T-helper 1 cell treated with Interleukin-12 subunit alpha and Interleukin-12 subunit beta and Interleukin-4 antibody, amounts not matched to agents 30 μg/mL and 1 μg/mL, for 36 hours (primary cell): ENCODE results near the gene UBTF.

Experiments used
- H3K27ac Mint-ChIP-seq: one replicate; pipeline ENCODE4 v1.8.0; 2021; ENCODE audit warnings: mild to moderate bottlenecking, mixed read lengths
- H3K27me3 Mint-ChIP-seq: one replicate; pipeline ENCODE4 v1.8.0; 2021; ENCODE audit warnings: low read depth, mixed read lengths
- H3K36me3 Mint-ChIP-seq: one replicate; pipeline ENCODE4 v1.8.0; 2021; ENCODE audit warnings: low read depth, mixed read lengths
- H3K4me1 Mint-ChIP-seq: one replicate; pipeline ENCODE4 v1.8.0; 2021; ENCODE audit warnings: low read depth, mixed read lengths
- H3K4me3 Mint-ChIP-seq: one replicate; pipeline ENCODE4 v1.8.0; 2021; ENCODE audit warnings: mild to moderate bottlenecking, moderate library complexity, mixed read lengths
- H3K9me3 Mint-ChIP-seq: one replicate; pipeline ENCODE4 v1.8.0; 2021; ENCODE audit warnings: mixed read lengths

UBTF gene, protein sequence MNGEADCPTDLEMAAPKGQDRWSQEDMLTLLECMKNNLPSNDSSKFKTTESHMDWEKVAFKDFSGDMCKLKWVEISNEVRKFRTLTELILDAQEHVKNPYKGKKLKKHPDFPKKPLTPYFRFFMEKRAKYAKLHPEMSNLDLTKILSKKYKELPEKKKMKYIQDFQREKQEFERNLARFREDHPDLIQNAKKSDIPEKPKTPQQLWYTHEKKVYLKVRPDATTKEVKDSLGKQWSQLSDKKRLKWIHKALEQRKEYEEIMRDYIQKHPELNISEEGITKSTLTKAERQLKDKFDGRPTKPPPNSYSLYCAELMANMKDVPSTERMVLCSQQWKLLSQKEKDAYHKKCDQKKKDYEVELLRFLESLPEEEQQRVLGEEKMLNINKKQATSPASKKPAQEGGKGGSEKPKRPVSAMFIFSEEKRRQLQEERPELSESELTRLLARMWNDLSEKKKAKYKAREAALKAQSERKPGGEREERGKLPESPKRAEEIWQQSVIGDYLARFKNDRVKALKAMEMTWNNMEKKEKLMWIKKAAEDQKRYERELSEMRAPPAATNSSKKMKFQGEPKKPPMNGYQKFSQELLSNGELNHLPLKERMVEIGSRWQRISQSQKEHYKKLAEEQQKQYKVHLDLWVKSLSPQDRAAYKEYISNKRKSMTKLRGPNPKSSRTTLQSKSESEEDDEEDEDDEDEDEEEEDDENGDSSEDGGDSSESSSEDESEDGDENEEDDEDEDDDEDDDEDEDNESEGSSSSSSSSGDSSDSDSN

DNA sequence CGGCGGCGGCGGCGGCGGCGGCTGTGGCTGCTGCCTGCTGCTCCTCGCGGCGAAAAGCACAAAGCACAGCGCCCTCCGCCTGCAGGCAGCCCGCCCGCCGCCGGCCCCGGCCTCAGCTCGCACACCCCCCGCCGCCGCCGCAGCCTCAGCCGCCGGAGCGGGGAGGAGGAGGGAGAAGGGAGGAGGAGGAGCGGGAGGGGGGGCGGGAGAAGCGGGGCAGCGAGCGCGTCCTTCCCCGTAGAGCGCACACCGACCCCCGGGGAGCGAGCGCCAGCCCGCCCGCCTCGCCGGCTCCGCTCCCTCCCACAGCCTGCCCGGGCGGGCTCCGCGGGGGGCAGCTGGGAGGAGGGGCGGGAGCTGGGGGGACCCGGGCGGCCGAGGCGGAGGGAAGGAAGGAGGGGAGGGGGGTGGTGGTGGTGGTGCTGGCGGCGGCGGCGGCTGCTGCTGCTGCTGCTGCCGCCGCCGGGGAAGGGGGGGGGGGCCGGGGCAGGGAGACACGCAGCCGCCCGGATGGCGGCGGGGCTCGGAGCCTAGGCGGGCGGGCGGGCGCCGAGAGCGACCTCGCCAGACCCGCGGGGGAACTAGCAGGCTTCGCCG lies at the start of gene UBTF:
Gene UBTF, minus strand, starts transcription at position 60 of the 597 bp plus-strand sequence. CDS start 1,446 bp downstream, outside the sequence.
- Mint-ChIP-seq H3K36me3 (peaks cover 31% of the 10 kb centered on the region), H3K27ac (peak within 1 kb of the TSS; percentile 91)

DNA sequence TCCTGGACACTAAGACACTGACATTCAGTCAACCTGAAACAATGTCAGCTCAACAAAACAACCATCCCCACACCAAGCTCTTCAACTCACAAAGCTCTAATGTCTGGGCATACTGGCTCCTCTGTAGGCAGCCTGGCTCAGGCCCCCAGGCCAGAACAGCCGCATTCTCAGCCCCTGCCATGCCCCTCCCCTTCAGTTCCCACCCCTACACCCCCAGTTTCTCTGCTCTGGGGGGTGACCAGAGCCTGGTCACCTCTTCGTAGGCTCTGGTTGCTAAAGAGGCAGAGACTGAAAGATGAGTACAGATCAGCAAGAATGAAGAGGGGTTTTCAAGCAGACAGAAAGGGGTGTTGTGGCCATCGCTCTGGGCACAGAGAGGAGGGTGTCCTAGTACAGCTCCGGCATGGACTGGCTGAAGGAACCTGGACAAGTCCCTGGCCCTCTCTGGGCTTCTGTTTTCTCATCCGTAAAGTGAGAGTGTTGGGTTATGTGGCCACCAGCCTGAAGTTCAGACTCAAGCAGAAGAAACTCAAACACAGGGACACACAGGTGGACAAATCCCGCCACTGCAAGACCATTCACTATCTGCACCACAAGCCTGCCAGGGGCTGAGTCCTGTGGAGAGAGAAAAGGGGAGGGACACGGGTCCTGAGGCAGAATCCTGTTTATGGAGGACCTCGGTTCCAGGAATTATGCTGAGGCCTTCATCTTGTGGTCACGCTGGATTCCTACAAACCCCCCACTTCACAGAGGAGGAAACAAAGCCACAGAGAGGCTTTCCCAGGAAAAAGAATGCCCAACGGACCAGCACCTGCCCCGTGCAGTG lies 49.4 kb upstream of the UBTF start:
- Mint-ChIP-seq H3K9me3 (no peaks in the 10 kb centered on the region), H3K27ac (no peak overlapping the region), H3K27me3 (peaks cover under 1% of the 10 kb centered on the region), H3K4me3 (no peak overlapping the region), H3K4me1 (no peaks in the 10 kb centered on the region), H3K36me3 (no peaks in the 10 kb centered on the region)

More for the DNA sequence above, at the start of gene UBTF:
- Mint-ChIP-seq H3K9me3 (no peaks in the 10 kb centered on the region), H3K4me3 (peak within 1 kb of the TSS; percentile 90), H3K27me3 (peaks cover 6% of the 10 kb centered on the region), H3K4me1 (peaks cover 34% of the 10 kb centered on the region)

DNA sequence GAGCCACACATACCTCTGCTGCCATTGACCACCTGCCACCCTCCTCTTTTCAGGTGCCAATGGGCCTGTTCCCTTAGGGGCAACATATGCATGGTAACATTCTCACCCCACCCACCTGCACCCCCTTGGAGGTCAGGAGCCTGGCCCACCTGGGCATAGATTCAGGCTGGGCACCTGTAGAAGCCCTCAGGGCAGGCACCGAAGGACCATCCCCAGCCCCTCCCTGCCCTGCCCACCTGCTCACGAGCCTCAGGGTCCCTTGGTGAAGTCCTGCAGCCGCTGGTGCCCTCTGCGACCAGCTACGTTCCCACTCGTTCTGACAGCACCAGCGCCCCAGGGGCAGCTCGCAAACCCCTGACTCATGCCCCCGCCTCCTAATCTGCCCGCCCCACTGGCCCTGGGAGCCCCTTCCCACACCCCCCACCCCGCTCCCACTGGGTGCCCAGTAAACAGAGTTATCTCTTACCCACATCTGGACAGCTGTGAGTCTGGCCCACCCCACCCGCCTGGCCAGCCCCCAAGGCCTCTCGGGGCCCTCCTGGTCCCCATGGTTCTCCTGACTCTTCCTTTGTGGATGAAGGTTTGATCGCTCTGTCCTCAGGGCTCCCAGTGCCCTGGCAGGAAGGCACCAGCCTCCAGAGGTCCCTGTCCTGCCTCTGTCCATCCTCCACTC lies 48.5 kb upstream of the UBTF start, which contains the start of gene SLC4A1:
Gene SLC4A1, minus strand, starts transcription at position 318 of the 673 bp plus-strand sequence. CDS start 5,269 bp downstream, outside the sequence.
- Mint-ChIP-seq H3K4me3 (no peak within 1 kb of the TSS), H3K36me3 (no peaks in the 10 kb centered on the region), H3K9me3 (no peaks in the 10 kb centered on the region), H3K4me1 (no peaks in the 10 kb centered on the region), H3K27me3 (no peaks in the 10 kb centered on the region), H3K27ac (no peak within 1 kb of the TSS)

DNA sequence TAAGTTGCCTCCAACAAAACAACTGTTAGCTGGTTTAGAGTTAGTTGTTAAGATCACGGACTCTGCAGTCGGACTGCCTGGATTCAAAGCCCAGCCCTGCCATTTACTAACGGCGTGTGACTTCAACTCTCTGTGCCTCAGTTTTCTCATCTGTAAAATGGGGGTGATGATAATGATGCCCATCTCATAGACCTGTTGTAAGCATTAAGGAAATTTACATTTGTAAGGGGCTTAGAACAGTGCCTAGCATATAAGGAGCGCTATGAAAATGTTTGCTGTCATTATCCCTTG lies 47.6 kb upstream of the UBTF start:
- no peak overlapping the region for H3K4me3 Mint-ChIP-seq

DNA sequence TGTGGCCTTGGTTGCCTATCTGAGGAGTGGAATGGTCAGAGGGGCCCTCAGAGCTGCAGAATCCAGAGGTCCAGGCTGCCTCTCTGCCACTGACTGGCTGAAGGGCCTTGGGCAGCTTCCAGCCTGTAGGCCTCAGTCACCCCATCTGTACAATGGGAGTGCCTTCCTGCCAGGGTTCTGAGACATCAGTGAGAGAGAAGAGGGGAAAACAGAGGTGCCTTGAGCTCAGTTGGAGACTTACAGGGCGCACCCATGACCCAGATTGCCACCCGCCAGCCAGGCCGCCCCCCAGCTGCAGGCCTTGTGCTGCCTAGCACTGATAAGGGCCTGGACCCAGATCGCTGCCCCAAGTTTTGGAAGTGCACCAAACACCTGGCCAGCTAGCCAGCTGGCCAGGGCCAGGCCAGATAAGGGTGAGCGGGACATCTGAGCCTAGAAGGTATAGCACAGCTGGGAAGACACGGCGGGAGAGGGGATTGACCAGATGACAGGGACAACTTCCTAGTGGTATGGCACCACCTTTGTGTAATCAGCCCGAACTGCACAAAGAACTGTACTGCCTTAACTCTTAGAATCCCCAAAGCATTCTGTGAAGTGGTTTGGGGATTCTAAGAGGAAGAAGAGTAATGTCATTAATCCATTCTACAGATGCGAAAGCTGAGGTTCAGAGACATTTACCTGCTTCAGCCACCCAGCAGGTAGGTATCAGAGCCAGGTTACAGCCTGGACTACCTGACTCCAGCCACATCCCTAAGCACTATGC lies 47.1 kb upstream of the UBTF start:
- no peaks in the 10 kb centered on the region for H3K9me3 Mint-ChIP-seq

More for the DNA sequence above, 47.6 kb upstream of the UBTF start:
- Mint-ChIP-seq H3K36me3 (no peaks in the 10 kb centered on the region), H3K27ac (no peak overlapping the region), H3K4me1 (no peaks in the 10 kb centered on the region), H3K9me3 (no peaks in the 10 kb centered on the region), H3K27me3 (no peaks in the 10 kb centered on the region)

DNA sequence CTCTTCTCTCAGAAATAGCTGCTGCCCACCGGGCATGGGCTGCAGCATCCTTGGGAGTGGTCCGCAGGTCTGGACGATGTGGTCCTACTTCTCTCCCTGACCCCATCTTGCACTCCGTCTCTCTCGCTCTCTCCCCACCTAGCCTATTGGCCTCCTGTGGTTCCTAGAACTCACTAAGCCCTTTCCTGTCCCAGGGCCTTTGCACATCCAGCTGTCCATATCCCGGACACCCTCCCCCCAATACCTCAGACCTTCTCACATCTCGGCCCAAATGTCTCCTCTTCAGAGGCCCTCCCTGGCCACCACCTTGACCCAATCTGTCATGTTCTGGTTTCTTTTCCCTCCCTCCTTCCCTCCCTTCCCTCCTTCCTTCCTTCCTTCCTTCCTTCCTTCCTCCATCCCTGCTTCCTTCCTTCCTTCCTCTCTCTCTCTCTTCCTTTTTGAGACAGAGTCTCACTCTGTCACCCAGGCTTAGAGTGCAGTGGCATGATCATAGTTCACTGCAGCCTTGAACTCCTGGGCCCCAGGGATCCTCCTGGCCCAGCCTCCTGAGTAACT lies 43.9 kb upstream of the UBTF start:
- no peak overlapping the region for H3K4me3 Mint-ChIP-seq
- H3K4me1 Mint-ChIP-seq: no peaks in the 10 kb centered on the region
- no peak overlapping the region for H3K27ac Mint-ChIP-seq
- H3K9me3 Mint-ChIP-seq: no peaks in the 10 kb centered on the region
- no peaks in the 10 kb centered on the region for H3K36me3 Mint-ChIP-seq
- no peaks in the 10 kb centered on the region for H3K27me3 Mint-ChIP-seq

More for the DNA sequence above, 47.1 kb upstream of the UBTF start:
- Mint-ChIP-seq H3K27ac (no peak overlapping the region), H3K27me3 (no peaks in the 10 kb centered on the region), H3K36me3 (no peaks in the 10 kb centered on the region), H3K4me1 (no peaks in the 10 kb centered on the region), H3K4me3 (no peak overlapping the region)

DNA sequence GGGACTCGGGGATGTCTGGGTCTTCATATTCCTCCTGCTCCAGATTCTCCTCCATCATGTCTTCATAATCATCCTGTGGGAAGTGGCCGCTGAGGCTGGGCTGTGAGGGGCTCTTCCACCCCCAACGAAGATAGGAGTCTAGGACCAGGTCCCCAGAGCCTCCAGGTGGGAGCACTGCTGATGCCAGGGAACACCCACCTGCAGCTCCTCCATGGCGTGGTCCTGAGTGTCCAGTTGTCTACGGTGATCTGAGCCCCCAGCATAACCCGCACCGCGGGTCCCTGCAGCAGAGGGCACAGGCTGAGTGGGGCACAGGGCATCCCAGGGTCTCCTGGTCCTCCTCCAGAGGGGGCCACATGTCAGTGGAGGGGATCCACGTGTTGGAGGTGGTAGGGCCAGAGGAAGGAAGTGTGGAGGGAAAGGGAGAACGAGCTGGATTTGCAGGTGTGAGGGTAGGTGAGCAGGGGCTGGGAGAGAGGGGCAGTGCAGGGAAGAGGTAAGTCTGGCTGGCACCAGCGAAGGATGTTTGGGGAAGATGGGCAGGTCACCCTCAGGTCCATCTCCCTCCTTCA lies 43.3 kb upstream of the UBTF start:
- H3K27ac Mint-ChIP-seq: no peak overlapping the region
- no peaks in the 10 kb centered on the region for H3K27me3 Mint-ChIP-seq
- no peaks in the 10 kb centered on the region for H3K4me1 Mint-ChIP-seq
- H3K4me3 Mint-ChIP-seq: no peak overlapping the region
- no peaks in the 10 kb centered on the region for H3K36me3 Mint-ChIP-seq
- H3K9me3 Mint-ChIP-seq: no peaks in the 10 kb centered on the region

DNA sequence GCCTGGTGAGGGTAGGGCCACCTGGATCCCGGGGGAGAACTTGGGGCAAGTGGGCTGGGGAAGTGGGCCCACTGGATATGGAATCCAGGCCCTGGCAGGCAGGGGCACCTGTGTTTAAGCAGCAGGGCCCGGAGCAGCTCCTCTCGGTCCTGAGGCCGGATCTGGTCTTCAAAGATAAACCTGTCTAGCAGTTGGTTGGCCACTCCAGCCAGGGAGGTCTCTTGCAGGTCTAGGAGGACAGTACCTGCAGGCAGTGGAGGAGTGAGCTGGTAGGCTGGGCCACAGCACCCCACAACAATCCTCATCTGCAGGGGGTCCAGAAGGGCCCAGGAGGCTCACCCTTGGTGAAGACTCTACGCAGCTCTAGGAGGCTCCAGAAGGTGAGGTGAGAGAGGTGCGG lies 40.8 kb upstream of the UBTF start:
- H3K4me3 Mint-ChIP-seq: no peak overlapping the region
- H3K9me3 Mint-ChIP-seq: no peaks in the 10 kb centered on the region

DNA sequence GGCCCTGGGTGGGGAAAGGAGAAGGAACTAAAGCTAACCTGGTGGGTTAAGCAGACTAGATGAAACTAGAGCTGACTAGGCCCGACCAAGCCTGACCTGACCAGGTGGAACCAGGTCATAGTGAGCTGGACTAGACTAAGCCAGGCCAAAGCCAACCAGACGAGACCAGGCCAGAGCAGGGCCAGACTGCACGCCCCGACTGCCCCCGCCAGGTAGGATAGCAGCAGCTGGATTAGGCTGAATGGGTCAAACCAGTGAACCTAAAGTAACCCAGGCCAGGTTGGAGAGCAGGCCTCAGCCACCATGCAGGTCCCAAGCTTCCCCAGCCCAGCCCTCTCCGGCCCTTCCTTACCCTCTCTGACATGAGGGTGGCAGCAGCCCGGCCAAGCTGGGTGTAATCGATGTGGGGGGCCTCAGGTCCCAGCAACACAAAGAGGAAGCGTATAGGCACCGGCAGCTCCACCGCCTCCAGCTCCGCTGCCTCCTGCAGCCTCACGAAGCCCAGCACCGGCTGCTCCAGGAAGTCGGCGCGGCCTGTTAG lies 39.4 kb upstream of the UBTF start:
- Mint-ChIP-seq H3K4me3 (no peak overlapping the region), H3K36me3 (no peaks in the 10 kb centered on the region), H3K27ac (no peak overlapping the region), H3K27me3 (peaks cover 5% of the 10 kb centered on the region), H3K4me1 (no peaks in the 10 kb centered on the region), H3K9me3 (no peaks in the 10 kb centered on the region)

More for the DNA sequence above, 40.8 kb upstream of the UBTF start:
- Mint-ChIP-seq H3K4me1 (no peaks in the 10 kb centered on the region), H3K27me3 (peaks cover 5% of the 10 kb centered on the region), H3K27ac (no peak overlapping the region), H3K36me3 (no peaks in the 10 kb centered on the region)

DNA sequence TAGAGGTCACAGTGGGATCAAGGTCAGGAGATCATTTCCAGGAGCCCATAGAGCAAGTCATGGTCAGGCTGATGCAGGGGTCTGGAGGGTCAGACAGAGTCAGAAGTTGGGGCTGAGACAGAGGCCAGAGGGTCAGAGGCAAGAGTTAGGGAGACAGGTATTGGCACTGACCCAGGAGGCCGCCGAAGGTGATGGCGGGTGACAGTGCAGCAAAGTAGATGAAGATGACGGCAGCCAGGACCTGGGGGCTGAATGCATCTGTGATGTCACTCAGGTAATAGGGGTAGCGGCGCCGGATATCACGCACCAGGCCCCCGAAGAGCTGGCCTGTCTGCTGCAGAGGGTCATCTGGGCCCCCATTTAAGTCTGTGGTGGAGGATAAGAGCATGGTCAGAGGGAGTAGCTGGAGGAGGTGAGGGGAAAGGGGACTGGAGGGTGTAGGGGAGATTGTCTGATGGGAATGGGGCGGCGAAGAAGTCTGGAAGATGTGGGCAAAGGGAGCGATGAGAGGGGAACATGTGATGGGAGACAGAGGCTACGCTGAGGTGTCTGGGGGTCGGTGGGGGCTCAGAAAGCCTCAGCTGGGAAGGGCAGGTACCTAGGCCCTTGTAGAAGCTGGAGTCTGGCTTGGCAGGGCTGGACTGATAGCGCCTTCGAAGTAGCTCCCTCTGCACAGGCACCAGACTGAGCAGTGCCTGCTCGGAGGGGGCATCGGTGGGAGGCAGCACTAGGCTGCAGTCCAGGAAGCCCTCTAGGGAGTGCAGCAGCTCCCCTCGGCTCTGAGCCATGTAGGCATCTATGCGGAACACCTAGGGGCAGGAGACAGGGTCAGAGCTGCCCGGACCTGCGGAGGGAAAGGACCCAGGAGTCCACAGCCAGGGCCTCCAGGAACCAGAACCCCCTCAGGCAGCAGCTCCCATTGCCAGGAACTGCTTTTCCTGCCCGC lies 38.6 kb upstream of the UBTF start:
- no peaks in the 10 kb centered on the region for H3K9me3 Mint-ChIP-seq
- peaks cover 5% of the 10 kb centered on the region for H3K27me3 Mint-ChIP-seq
- no peak overlapping the region for H3K4me3 Mint-ChIP-seq
- H3K27ac Mint-ChIP-seq: no peak overlapping the region
- H3K36me3 Mint-ChIP-seq: no peaks in the 10 kb centered on the region
- no peaks in the 10 kb centered on the region for H3K4me1 Mint-ChIP-seq

DNA sequence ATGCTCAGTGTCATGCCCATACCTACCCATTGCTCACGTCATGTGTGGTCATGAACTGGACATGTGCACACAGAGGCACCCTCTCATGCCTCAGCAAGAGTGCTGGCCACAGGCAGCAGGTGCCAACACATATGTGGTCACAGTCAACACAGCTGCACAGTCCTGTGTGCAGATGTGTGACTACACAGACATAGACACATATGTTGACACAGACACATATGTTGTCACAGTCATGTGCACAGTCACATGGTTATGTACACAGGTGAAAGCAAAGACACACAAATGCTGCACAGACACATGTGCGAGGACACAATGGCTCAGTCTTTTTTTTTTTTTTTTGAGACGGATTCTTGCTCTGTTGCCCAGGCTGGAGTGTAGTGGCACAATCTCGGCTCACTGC lies 37.2 kb upstream of the UBTF start:
- H3K27me3 Mint-ChIP-seq: peaks cover 5% of the 10 kb centered on the region
- no peak overlapping the region for H3K27ac Mint-ChIP-seq
- H3K36me3 Mint-ChIP-seq: no peaks in the 10 kb centered on the region
- no peaks in the 10 kb centered on the region for H3K9me3 Mint-ChIP-seq
- H3K4me1 Mint-ChIP-seq: no peaks in the 10 kb centered on the region
- no peak overlapping the region for H3K4me3 Mint-ChIP-seq

DNA sequence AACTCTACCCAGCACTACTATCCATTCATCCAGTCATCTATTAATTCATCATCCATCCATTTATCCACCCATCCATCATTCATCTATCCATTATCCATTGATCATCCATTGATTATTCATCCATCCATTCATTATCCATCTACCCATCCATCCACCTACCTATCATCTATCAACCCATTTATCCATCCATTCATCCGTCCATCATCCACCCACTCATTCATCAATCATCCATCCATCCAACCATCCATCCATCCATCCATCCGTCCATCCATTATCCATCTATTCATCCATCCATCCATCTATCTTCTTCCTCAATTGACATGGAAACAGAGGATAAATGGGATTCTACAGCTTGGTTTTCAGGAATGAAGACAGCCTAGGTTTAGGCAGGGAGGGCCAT lies 36.4 kb upstream of the UBTF start:
- Mint-ChIP-seq H3K4me3 (no peak overlapping the region), H3K4me1 (no peaks in the 10 kb centered on the region), H3K27ac (no peak overlapping the region), H3K9me3 (no peaks in the 10 kb centered on the region), H3K27me3 (peaks cover 5% of the 10 kb centered on the region), H3K36me3 (no peaks in the 10 kb centered on the region)
